ENCODE measurements around the gene NPR1.
"Not testable (repeated sequence)": the region's sequence is repeated elsewhere in the genome, so short reads cannot be mapped to it uniquely, and the experiment has no call there.

Gene NPR1

GRCh38 chr1:153683854-153684253, 5.4 kb downstream of the NPR1 start:
- no peak for DNase-seq

DNA sequence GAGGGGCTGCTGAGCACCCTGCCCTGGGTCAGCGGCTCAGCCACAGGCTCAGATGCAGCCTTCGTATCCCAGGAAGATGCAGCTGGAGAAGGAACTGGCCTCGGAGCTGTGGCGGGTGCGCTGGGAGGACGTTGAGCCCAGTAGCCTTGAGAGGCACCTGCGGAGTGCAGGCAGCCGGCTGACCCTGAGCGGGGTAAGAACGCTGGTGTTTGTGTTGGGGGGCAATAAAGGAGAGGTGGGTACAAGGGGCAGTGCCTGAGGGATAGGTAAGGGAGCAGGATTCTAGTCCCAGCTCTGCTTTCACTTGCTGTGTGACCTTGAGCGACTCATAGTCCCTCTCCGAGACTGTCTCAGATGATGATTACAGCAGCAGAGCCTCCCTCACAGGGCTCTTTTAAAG, 6.4 kb downstream of the NPR1 start:
- no peak for DNase-seq

GRCh38 chr1:153685544-153686340, 7.3 kb downstream of the NPR1 start:
- no peak for DNase-seq

DNA sequence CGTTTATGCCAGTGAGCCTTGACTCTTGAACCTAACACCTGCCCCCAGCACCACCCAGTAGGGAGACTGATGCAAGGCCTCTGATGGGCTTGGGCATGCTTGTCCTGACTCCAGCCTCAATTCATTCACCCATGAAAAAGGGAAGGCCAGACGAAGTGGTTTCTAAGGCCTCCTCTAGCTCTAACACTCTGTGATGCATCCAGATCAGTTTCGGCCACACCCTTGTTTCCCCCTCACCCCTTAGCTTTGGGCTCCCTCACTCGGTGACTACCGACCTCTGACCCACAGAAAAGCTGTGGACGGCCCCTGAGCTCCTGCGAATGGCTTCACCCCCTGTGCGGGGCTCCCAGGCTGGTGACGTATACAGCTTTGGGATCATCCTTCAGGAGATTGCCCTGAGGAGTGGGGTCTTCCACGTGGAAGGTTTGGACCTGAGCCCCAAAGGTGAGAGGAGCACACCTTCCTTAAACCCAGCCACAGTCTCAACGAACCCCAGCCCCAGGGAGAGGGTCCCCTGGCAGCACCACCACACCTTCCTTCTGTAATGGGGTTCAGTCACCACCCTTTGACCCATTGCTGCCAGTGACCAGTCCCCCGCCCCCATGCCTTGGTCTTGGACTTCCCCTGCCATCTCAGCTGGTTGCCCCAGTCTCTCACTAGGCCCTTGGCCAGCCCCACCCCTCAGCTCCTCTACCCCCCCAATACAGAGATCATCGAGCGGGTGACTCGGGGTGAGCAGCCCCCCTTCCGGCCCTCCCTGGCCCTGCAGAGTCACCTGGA, 9.0 kb downstream of the NPR1 start:
- no peak for DNase-seq

GRCh38 chr1:153688276-153688675, 9.8 kb downstream of the NPR1 start:
- DNase-seq: no peak

DNA sequence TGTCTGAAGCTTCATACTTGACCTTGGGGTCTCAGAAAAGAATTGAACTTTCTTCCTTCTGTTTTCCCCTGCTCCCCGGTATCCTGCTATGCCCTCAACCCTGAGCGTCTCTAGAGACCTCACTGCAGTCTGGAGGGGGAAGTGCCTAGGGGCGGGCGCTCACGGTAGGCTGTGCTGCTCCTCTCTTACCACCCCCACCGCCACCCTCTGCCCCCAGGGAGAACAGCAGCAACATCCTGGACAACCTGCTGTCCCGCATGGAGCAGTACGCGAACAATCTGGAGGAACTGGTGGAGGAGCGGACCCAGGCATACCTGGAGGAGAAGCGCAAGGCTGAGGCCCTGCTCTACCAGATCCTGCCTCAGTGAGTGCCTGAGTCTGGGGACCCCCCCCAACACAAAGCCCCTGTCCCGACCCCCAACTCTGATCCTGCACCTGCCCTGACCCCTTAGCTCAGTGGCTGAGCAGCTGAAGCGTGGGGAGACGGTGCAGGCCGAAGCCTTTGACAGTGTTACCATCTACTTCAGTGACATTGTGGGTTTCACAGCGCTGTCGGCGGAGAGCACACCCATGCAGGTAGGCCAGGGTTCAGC, 10.3 kb downstream of the NPR1 start:
- no peak for DNase-seq

GRCh38 chr1:153693466-153693865, 15.0 kb downstream of the NPR1 start:
- DNase-seq: no peak

DNA sequence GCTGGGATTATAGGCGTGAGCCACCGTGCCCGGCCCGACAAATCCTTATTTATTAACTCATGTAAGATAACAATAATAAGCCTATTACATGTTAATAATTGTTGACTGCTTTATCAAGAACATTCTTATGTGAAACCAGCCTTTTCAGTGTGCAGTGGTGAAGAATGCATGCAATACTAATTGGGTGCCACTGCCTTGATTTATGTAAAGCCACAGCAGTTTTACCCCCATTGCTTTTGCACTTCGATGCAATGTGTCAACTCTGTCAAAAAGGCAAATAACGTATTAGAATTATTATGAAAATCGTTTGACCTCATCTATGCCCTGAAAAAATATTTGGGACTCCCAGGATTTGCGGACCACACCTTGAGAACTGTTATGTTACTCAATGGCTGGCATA, 18.3 kb downstream of the NPR1 start:
- no peak for DNase-seq

- no peak for DNase-seq
These were observed 18.9 kb downstream of the NPR1 start for GRCh38 chr1:153697191-153698019.

GRCh38 chr1:153698020-153698922, 19.8 kb downstream of the NPR1 start:
- DNase-seq: peak; percentile 67

DNA sequence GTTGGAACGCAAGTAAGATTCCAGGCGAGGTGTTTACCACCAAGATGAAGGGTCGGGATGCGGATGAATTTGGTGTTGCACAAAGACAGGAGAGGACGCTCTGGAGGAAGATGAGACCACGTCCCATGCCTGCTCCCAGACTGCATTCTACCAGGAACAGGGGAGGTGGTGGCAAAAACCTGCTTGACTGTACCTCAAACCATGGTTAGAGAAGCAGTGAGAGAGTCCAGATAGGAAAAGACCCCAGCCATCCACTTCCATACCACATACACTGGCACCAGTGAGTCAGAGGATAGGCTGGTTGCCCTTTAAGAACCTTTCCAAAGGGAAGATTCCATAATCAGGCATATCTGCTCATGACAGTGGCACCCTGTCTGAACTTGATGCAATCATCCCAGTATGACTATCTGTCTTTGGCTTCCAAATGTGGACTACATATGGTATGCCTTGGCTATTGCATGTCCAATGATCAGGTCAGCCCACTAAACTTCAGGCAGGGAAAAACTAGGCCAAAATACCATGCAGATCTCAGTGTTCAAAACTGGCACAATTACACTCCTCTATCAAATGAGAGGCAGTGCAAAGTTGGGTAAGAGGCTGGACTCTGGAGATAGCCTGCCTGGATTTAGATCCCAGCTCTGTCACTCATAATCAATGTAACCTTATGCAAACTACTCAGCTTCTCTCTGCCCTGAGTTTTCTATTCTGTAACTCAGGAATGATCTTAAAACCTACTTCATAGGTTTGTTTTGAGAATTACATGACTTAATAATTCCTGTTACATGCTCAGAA, 20.6 kb downstream of the NPR1 start:
- DNase-seq: no peak

DNA sequence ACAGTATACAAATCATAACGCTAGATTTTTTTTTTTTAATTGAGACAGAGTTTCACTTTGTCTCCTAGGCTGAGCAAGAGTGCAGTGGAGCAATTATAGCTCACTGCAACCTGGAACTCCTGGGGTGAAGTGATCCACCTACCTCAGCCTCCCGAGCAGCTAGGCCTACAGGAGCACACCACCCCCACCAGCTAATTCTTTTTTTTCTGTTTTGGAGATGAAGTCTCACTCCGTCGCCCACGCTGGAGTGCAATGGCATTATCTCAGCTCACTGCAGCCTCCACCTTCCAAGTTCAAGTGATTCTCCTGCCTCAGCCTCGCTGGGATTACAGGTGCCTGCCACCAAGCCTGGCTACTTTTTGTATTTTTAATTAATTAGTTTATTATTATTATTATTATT, 21.3 kb downstream of the NPR1 start:
- no peak for DNase-seq

GRCh38 chr1:153705484-153705883, 27.0 kb downstream of the NPR1 start:
- peak; percentile 20 for DNase-seq

- peak; percentile 13 for DNase-seq
These were observed 32.5 kb downstream of the NPR1 start for GRCh38 chr1:153711026-153711425.

- DNase-seq: not testable (repeated sequence)
These were observed 37.7 kb downstream of the NPR1 start for GRCh38 chr1:153716211-153716610.

- DNase-seq: no peak
These were observed 38.8 kb downstream of the NPR1 start for GRCh38 chr1:153717330-153717729.

GRCh38 chr1:153723687-153724086, 45.2 kb downstream of the NPR1 start:
- DNase-seq: no peak

DNA sequence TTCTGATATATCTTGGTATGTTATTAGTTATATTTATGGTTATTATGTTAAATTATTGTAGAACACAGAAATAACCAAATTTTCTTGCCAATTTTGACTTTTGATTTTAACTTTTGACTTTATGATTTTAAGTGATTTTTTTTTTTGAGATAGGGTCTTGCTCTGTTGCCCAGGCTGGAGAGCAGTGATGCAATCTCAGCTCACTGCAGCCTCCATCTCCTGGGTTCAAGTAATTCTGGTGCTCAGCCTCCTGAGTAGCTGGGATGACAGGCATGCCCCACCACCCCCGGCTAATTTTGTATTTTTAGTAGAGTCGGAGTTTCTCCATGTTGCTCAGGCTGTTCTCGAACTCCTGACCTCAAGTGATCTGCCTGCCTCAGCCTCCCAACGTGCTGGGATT, 46.1 kb downstream of the NPR1 start:
- DNase-seq: not testable (repeated sequence)

- DNase-seq: peak; percentile 100
These were observed 49.2 kb downstream of the NPR1 start, which contains the start of gene INTS3 for GRCh38 chr1:153727463-153728304. TSS of gene INTS3 (plus strand) at chr1:153728050. CDS start at chr1:153728635, 585 bp downstream.

All from NCI-H69 (cell line).